GM12892 (cell line): Measurements from ENCODE around the gene DNAJC25.

Experiments
- POLR2A ChIP-seq: IDR thresholded peaks from 2 replicates; pipeline ENCODE4 v1.6.1; 2011; ENCODE audit warnings: low read depth, low read length, control low read depth
- POLR2AphosphoS5 ChIP-seq: IDR thresholded peaks from 2 replicates; pipeline ENCODE4 v1.6.1; 2011; ENCODE audit warnings: low read depth, low read length, control low read depth
- TAF1 ChIP-seq: IDR thresholded peaks from 2 replicates; pipeline ENCODE4 v1.6.1; 2011; ENCODE audit warnings: low read depth, mild to moderate bottlenecking, control low read depth, low read length, borderline replicate concordance

GRCh38 chr9:111599092-111599954 lies 31.8 kb upstream of the DNAJC25 start, which contains the start of gene PTGR1:
- no peak for TF ChIP-seq TAF1
- no peak for TF ChIP-seq POLR2AphosphoS5
- no peak for TF ChIP-seq POLR2A
